GM21825 (cell line): ENCODE measurements around the gene KIF24.
"Not testable (repeated sequence)": the region's sequence is repeated elsewhere in the genome, so short reads cannot be mapped to it uniquely, and the experiment has no call there.

ENCODE experiments used
- ATAC-seq: cut with Tn5 transposase; IDR thresholded peaks from one replicate; pipeline ENCODE4 v1.9.1; 2021; ENCODE audit warnings: mild to moderate bottlenecking, moderate library complexity; ENCODE audit not compliant: unreplicated experiment

Gene KIF24

GRCh38 chr9:34328500-34328986 lies 525 bp downstream of the KIF24 start:
- ATAC-seq = no peak

- no peak for ATAC-seq
Measured at GRCh38 chr9:34326690-34327089, 2.4 kb downstream of the KIF24 start.

GRCh38 chr9:34322899-34323591 lies 6.0 kb downstream of the KIF24 start:
- ATAC-seq = no peak

GRCh38 chr9:34321451-34321850 lies 7.6 kb downstream of the KIF24 start:
- no peak for ATAC-seq

- ATAC-seq = no peak
Measured at GRCh38 chr9:34318163-34318790, 10.8 kb downstream of the KIF24 start.

GRCh38 chr9:34317436-34317835 lies 11.6 kb downstream of the KIF24 start:
- ATAC-seq = no peak

- no peak for ATAC-seq
Measured at GRCh38 chr9:34311499-34312185, 17.4 kb downstream of the KIF24 start.

- no peak for ATAC-seq
Measured at GRCh38 chr9:34310215-34310614, 18.9 kb downstream of the KIF24 start.

GRCh38 chr9:34308316-34308715 lies 20.8 kb downstream of the KIF24 start:
- ATAC-seq = not testable (repeated sequence)

- ATAC-seq = not testable (repeated sequence)
Measured at GRCh38 chr9:34301064-34301463, 28.0 kb downstream of the KIF24 start.

GRCh38 chr9:34292552-34292951 lies 36.5 kb downstream of the KIF24 start:
- no peak for ATAC-seq

- no peak for ATAC-seq
Measured at GRCh38 chr9:34291423-34291822, 37.6 kb downstream of the KIF24 start.

- ATAC-seq = no peak
Measured at GRCh38 chr9:34291023-34291422, 38.0 kb downstream of the KIF24 start.

- no peak for ATAC-seq
Measured at GRCh38 chr9:34289159-34289558, 39.9 kb downstream of the KIF24 start.

GRCh38 chr9:34282096-34282495 lies 47.0 kb downstream of the KIF24 start:
- no peak for ATAC-seq

- no peak for ATAC-seq
Measured at GRCh38 chr9:34279411-34279810, 49.7 kb downstream of the KIF24 start.
